ENCODE results near the gene ARHGEF12. TPM values are rescaled to one million over a fixed set of nuclear protein-coding genes. Genes with fewer than 3 reads are reported as not detected.

Gene ARHGEF12
- total RNA-seq, 6 experiments from 2014 or later, result 72.9 to 95.1 (median 85.0) TPM

DNA sequence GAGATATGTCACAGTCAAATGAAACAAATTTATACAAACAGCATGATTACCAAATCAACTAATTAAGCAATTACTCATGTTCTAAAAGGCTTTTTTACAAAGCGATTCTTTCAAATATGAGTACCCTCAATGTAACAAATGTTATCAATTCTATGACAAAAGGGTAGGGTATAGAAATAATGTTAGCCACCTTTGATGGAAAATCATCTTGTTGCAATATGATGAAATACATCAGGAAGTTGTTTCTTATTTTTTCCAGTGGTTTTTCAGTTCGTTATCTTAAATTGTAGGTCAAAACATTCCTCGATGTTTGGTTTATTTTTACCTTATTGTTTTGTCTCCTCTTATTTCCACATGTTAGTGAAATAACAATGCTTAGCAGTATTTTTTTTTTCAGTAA, 6.5 kb downstream of the ARHGEF12 start:
- H3K27ac Mint-ChIP-seq, result no peak overlapping the region
- H3K4me1 Mint-ChIP-seq (ENCODE audit: low read depth), result peaks cover 78% of the 10 kb centered on the region
- H3K9me3 Mint-ChIP-seq, result no peaks in the 10 kb centered on the region
- H3K36me3 Mint-ChIP-seq (ENCODE audit: low read depth), result peaks cover 10% of the 10 kb centered on the region
- no peak overlapping the region for H3K4me3 Mint-ChIP-seq
- peaks cover 2% of the 10 kb centered on the region; the same call in 1 of the 2 replicates for H3K27me3 Mint-ChIP-seq (ENCODE audit: insufficient read depth)
- TF ChIP-seq, protein P1, sequence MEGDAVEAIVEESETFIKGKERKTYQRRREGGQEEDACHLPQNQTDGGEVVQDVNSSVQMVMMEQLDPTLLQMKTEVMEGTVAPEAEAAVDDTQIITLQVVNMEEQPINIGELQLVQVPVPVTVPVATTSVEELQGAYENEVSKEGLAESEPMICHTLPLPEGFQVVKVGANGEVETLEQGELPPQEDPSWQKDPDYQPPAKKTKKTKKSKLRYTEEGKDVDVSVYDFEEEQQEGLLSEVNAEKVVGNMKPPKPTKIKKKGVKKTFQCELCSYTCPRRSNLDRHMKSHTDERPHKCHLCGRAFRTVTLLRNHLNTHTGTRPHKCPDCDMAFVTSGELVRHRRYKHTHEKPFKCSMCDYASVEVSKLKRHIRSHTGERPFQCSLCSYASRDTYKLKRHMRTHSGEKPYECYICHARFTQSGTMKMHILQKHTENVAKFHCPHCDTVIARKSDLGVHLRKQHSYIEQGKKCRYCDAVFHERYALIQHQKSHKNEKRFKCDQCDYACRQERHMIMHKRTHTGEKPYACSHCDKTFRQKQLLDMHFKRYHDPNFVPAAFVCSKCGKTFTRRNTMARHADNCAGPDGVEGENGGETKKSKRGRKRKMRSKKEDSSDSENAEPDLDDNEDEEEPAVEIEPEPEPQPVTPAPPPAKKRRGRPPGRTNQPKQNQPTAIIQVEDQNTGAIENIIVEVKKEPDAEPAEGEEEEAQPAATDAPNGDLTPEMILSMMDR (IDR thresholded peaks at IDR 0.05), result no peak
- no peak for DNase-seq

DNA sequence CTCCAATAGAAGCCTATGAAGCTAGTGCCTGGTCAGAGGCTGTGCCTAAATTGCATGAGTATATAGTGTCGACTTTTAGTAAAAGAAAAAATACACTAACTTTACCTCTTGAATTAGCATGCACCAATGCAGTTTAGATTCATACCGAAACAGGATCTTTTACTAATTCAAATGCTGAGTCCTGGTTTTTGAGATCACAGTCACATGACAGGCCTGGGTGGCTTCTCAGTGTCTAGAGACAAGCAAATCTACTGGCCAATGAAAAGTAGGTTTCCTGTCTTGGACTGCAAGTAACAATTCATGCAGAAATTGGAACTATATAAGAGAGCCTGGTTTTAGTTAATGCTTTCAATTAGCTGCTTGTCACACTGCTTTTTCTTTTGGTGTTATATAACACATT, 7.2 kb downstream of the ARHGEF12 start:
- peaks cover 80% of the 10 kb centered on the region for H3K4me1 Mint-ChIP-seq (ENCODE audit: low read depth)
- TF ChIP-seq, protein P1 (IDR thresholded peaks at IDR 0.05), result no peak
- no peak overlapping the region for H3K4me3 Mint-ChIP-seq
- no peak for DNase-seq
- peaks cover 2% of the 10 kb centered on the region; the same call in 1 of the 2 replicates for H3K27me3 Mint-ChIP-seq (ENCODE audit: insufficient read depth)
- H3K9me3 Mint-ChIP-seq, result no peaks in the 10 kb centered on the region
- H3K36me3 Mint-ChIP-seq (ENCODE audit: low read depth), result peaks cover 5% of the 10 kb centered on the region; the same call in 1 of the 2 replicates
- no peak overlapping the region for H3K27ac Mint-ChIP-seq

DNA sequence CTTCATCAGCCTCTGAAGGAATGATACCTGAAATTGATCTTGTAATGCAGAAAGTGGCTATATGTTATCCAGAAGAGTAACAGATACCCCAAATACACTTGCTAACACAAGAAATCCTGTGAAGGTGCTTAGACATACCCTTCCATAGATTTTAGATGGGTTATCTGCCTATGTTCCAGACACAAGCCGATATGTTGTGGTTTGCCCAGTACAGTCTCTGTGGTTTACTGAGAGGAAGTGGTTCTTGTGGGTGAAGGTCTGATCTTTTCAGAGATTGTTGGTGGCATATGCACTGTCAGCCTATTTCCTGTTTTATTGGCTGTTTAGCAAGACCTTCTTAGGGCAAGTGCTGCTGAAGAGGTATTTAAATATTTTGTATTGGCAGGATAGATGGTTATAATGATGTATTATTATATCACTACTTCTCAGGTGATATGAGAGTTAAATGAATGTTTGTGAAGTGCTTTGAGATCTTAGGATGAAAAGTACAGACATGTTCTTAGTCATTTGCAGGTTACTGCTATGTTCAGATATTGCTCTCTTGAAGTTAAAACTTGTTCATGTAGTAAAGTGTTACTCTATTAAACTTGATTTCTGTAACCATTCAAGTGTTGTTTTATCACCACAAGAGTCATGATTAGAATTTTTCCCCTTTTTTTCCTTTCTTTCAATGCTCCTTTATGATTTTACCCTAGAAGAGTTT, 8.2 kb downstream of the ARHGEF12 start:
- TF ChIP-seq, protein P1 (IDR thresholded peaks at IDR 0.05), result no peak

DNA sequence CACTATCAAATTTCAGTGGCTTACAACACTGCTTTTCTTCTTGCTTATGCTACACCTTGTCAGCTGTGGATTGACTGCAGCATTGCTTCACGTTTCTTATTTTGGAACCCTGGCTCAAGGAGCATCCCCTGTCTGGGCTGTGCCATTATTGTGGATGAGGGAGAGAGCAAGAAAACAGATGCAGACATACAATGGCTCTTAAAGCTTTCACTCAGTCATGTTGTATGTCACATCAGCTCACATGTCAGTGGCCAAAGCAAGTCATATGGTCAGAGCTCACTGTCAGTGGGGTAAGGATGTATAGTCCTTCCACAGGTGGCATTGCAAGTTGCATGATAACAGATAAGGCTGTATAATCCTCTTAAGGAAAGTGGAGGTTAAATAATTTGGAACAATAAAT, 10.0 kb downstream of the ARHGEF12 start:
- Mint-ChIP-seq H3K4me1 (ENCODE audit: low read depth) (peaks cover 79% of the 10 kb centered on the region), H3K27ac (no peak overlapping the region), H3K9me3 (no peaks in the 10 kb centered on the region), H3K36me3 (ENCODE audit: low read depth) (peaks cover 5% of the 10 kb centered on the region; the same call in 1 of the 2 replicates), H3K27me3 (ENCODE audit: insufficient read depth) (peaks cover 2% of the 10 kb centered on the region; the same call in 1 of the 2 replicates), H3K4me3 (no peak overlapping the region)
- DNase-seq, result no peak
- TF ChIP-seq, protein P1 (IDR thresholded peaks at IDR 0.05), result no peak

More for the DNA sequence above, 8.2 kb downstream of the ARHGEF12 start:
- H3K27me3 Mint-ChIP-seq (ENCODE audit: insufficient read depth), result peaks cover 2% of the 10 kb centered on the region; the same call in 1 of the 2 replicates
- peak overlapping the region; percentile 16; the same call in 1 of the 2 replicates for H3K4me3 Mint-ChIP-seq
- peaks cover 5% of the 10 kb centered on the region; the same call in 1 of the 2 replicates for H3K36me3 Mint-ChIP-seq (ENCODE audit: low read depth)
- peak; percentile 40 for DNase-seq
- peaks cover 79% of the 10 kb centered on the region for H3K4me1 Mint-ChIP-seq (ENCODE audit: low read depth)
- H3K9me3 Mint-ChIP-seq, result no peaks in the 10 kb centered on the region
- no peak overlapping the region for H3K27ac Mint-ChIP-seq

- no peak overlapping the region for H3K27ac Mint-ChIP-seq
- peaks cover 6% of the 10 kb centered on the region; the same call in 1 of the 2 replicates for H3K36me3 Mint-ChIP-seq (ENCODE audit: low read depth)
These were observed 14.4 kb downstream of the ARHGEF12 start for GRCh38 chr11:120350637-120351036.

More at GRCh38 chr11:120350637-120351036, 14.4 kb downstream of the ARHGEF12 start:
- TF ChIP-seq, protein P1 (IDR thresholded peaks at IDR 0.05), result no peak
- Mint-ChIP-seq H3K27me3 (ENCODE audit: insufficient read depth) (no peaks in the 10 kb centered on the region), H3K9me3 (no peaks in the 10 kb centered on the region), H3K4me3 (no peak overlapping the region), H3K4me1 (ENCODE audit: low read depth) (peaks cover 66% of the 10 kb centered on the region)
- DNase-seq, result no peak
